ENCODE measurements around the gene TNS3.

The TNS3 gene

GRCh38 chr7:47452715-47453092 lies 129.2 kb downstream of the TNS3 start:
- ChIA-PET CTCF (interaction anchor here (1.0 to 2.5 kb wide), 4 partner anchors 10 to 32 kb away, joined by 3 to 7 read pairs (median 6); no protein-coding TSS in a partner anchor), POLR2A (no interaction called here)
- DNase-seq, result no peak
- WGBS (ENCODE audit: insufficient coverage), result 98% methylated on average over 10 of the region's 11 CpGs
- no peaks in the 10 kb centered on the region for H3K9me3 ChIP-seq (ENCODE audit: control extremely low read depth in 1 of 5, control insufficient read depth in 4 of 5, insufficient read depth in 2 of 5, low read depth in 1 of 5, low read length in 4 of 5)
- peaks cover 0 to 36% (median 28%) of the 10 kb centered on the region in 4 experiments for H3K4me1 ChIP-seq (ENCODE audit: control extremely low read depth in 1 of 4, control insufficient read depth in 4 of 4, insufficient read depth in 4 of 4, low read length in 3 of 4)
- H3K4me3 ChIP-seq (ENCODE audit: control insufficient read depth in 1 of 7, extremely low read depth in 1 of 7, insufficient read depth in 4 of 7, low read depth in 2 of 7, low read length in 6 of 7), result peak overlapping the region in 1 of 7 experiments; percentile 54
- H3K27me3 ChIP-seq (replicated peaks in 2 of 5; ENCODE audit: control insufficient read depth in 4 of 5, insufficient read depth in 5 of 5, low read length in 4 of 5), result no peaks in the 10 kb centered on the region
- peaks cover 0 to 15% (median 4%) of the 10 kb centered on the region in 4 experiments for H3K36me3 ChIP-seq (ENCODE audit: control insufficient read depth in 4 of 4, insufficient read depth in 4 of 4, low read length in 3 of 4)
- no peak overlapping the region for H3K27ac ChIP-seq (ENCODE audit: insufficient read depth in 1 of 2, low read depth in 1 of 2, low read length in 2 of 2, poor library complexity in 1 of 2, severe bottlenecking in 2 of 2)

- no peaks in the 10 kb centered on the region for H3K9me3 ChIP-seq (ENCODE audit: control extremely low read depth in 1 of 5, control insufficient read depth in 4 of 5, insufficient read depth in 2 of 5, low read depth in 1 of 5, low read length in 4 of 5)
- no peak overlapping the region for H3K27ac ChIP-seq (ENCODE audit: insufficient read depth in 1 of 2, low read depth in 1 of 2, low read length in 2 of 2, poor library complexity in 1 of 2, severe bottlenecking in 2 of 2)
- ChIA-PET CTCF (interaction anchor here (1.0 to 2.5 kb wide), 3 partner anchors 12 to 32 kb away, joined by 3 to 7 read pairs (median 7); no protein-coding TSS in a partner anchor), POLR2A (no interaction called here)
- 100% methylated on average over 1 of the region's 3 CpGs for WGBS (ENCODE audit: insufficient coverage)
- peaks cover 0 to 36% (median 28%) of the 10 kb centered on the region in 4 experiments for H3K4me1 ChIP-seq (ENCODE audit: control extremely low read depth in 1 of 4, control insufficient read depth in 4 of 4, insufficient read depth in 4 of 4, low read length in 3 of 4)
- no peak overlapping the region for H3K4me3 ChIP-seq (ENCODE audit: control insufficient read depth in 1 of 7, extremely low read depth in 1 of 7, insufficient read depth in 4 of 7, low read depth in 2 of 7, low read length in 6 of 7)
- H3K36me3 ChIP-seq (ENCODE audit: control insufficient read depth in 4 of 4, insufficient read depth in 4 of 4, low read length in 3 of 4), result peaks cover 0 to 15% (median 6%) of the 10 kb centered on the region in 4 experiments
- DNase-seq, result no peak
- no peaks in the 10 kb centered on the region for H3K27me3 ChIP-seq (replicated peaks in 2 of 5; ENCODE audit: control insufficient read depth in 4 of 5, insufficient read depth in 5 of 5, low read length in 4 of 5)
These were observed 129.6 kb downstream of the TNS3 start for GRCh38 chr7:47452295-47452694.

- ChIA-PET CTCF (interaction anchor here (1.0 to 2.5 kb wide), 3 partner anchors 12 to 33 kb away, joined by 3 to 7 read pairs (median 7); no protein-coding TSS in a partner anchor), POLR2A (no interaction called here)
- Histone ChIP-seq H3K27ac (ENCODE audit: insufficient read depth in 1 of 2, low read depth in 1 of 2, low read length in 2 of 2, poor library complexity in 1 of 2, severe bottlenecking in 2 of 2) (no peak overlapping the region), H3K9me3 (ENCODE audit: control extremely low read depth in 1 of 5, control insufficient read depth in 4 of 5, insufficient read depth in 2 of 5, low read depth in 1 of 5, low read length in 4 of 5) (no peaks in the 10 kb centered on the region), H3K27me3 (replicated peaks in 2 of 5; ENCODE audit: control insufficient read depth in 4 of 5, insufficient read depth in 5 of 5, low read length in 4 of 5) (no peaks in the 10 kb centered on the region), H3K4me1 (ENCODE audit: control extremely low read depth in 1 of 4, control insufficient read depth in 4 of 4, insufficient read depth in 4 of 4, low read length in 3 of 4) (peaks cover 0 to 38% (median 28%) of the 10 kb centered on the region in 4 experiments), H3K4me3 (ENCODE audit: control insufficient read depth in 1 of 7, extremely low read depth in 1 of 7, insufficient read depth in 4 of 7, low read depth in 2 of 7, low read length in 6 of 7) (no peak overlapping the region), H3K36me3 (ENCODE audit: control insufficient read depth in 4 of 4, insufficient read depth in 4 of 4, low read length in 3 of 4) (peaks cover 0 to 15% (median 6%) of the 10 kb centered on the region in 4 experiments)
- 92% methylated on average over 3 of the region's 3 CpGs for WGBS (ENCODE audit: insufficient coverage)
- DNase-seq, result no peak
These were observed 130.1 kb downstream of the TNS3 start for GRCh38 chr7:47451851-47452205.

GRCh38 chr7:47449810-47450590 lies 131.9 kb downstream of the TNS3 start:
- ChIA-PET POLR2A (no interaction called here), CTCF (interaction anchor here (0.9 to 1.1 kb wide), 3 partner anchors 45 to 369 kb away, joined by 3 read pairs; no protein-coding TSS in a partner anchor)
- peaks cover 0 to 50% (median 25%) of the 10 kb centered on the region in 4 experiments for H3K4me1 ChIP-seq (ENCODE audit: control extremely low read depth in 1 of 4, control insufficient read depth in 4 of 4, insufficient read depth in 4 of 4, low read length in 3 of 4)
- H3K36me3 ChIP-seq (ENCODE audit: control insufficient read depth in 4 of 4, insufficient read depth in 4 of 4, low read length in 3 of 4), result peaks cover 0 to 9% (median 4%) of the 10 kb centered on the region in 4 experiments
- H3K9me3 ChIP-seq (ENCODE audit: control extremely low read depth in 1 of 5, control insufficient read depth in 4 of 5, insufficient read depth in 2 of 5, low read depth in 1 of 5, low read length in 4 of 5), result no peaks in the 10 kb centered on the region
- no peak for DNase-seq
- no peak overlapping the region for H3K4me3 ChIP-seq (ENCODE audit: control insufficient read depth in 1 of 7, extremely low read depth in 1 of 7, insufficient read depth in 4 of 7, low read depth in 2 of 7, low read length in 6 of 7)
- H3K27ac ChIP-seq (ENCODE audit: insufficient read depth in 1 of 2, low read depth in 1 of 2, low read length in 2 of 2, poor library complexity in 1 of 2, severe bottlenecking in 2 of 2), result peak overlapping the region in 1 of 2 experiments; percentile 6
- 91% methylated on average over 8 of the region's 11 CpGs for WGBS (ENCODE audit: insufficient coverage)
- H3K27me3 ChIP-seq (replicated peaks in 2 of 5; ENCODE audit: control insufficient read depth in 4 of 5, insufficient read depth in 5 of 5, low read length in 4 of 5), result no peaks in the 10 kb centered on the region

GRCh38 chr7:47448971-47449370 lies 132.9 kb downstream of the TNS3 start:
- 96% methylated on average over 5 of the region's 9 CpGs for WGBS (ENCODE audit: insufficient coverage)
- Histone ChIP-seq H3K4me1 (ENCODE audit: control extremely low read depth in 1 of 4, control insufficient read depth in 4 of 4, insufficient read depth in 4 of 4, low read length in 3 of 4) (peaks cover 0 to 42% (median 15%) of the 10 kb centered on the region in 4 experiments), H3K27ac (ENCODE audit: insufficient read depth in 1 of 2, low read depth in 1 of 2, low read length in 2 of 2, poor library complexity in 1 of 2, severe bottlenecking in 2 of 2) (no peak overlapping the region), H3K9me3 (ENCODE audit: control extremely low read depth in 1 of 5, control insufficient read depth in 4 of 5, insufficient read depth in 2 of 5, low read depth in 1 of 5, low read length in 4 of 5) (no peaks in the 10 kb centered on the region), H3K4me3 (ENCODE audit: control insufficient read depth in 1 of 7, extremely low read depth in 1 of 7, insufficient read depth in 4 of 7, low read depth in 2 of 7, low read length in 6 of 7) (no peak overlapping the region), H3K36me3 (ENCODE audit: control insufficient read depth in 4 of 4, insufficient read depth in 4 of 4, low read length in 3 of 4) (peaks cover 0 to 12% (median 4%) of the 10 kb centered on the region in 4 experiments), H3K27me3 (replicated peaks in 2 of 5; ENCODE audit: control insufficient read depth in 4 of 5, insufficient read depth in 5 of 5, low read length in 4 of 5) (no peaks in the 10 kb centered on the region)
- DNase-seq, result no peak
- ChIA-PET CTCF (no interaction called here), POLR2A (no interaction called here)

GRCh38 chr7:47447621-47448349 lies 134.1 kb downstream of the TNS3 start:
- CTCF ChIA-PET, result interaction anchor here (0.6 kb wide), 1 partner anchor 49 kb away, joined by 3 read pairs; no protein-coding TSS in a partner anchor

More at GRCh38 chr7:47447621-47448349, 134.1 kb downstream of the TNS3 start:
- WGBS (ENCODE audit: insufficient coverage), result 98% methylated on average over 12 of the region's 12 CpGs
- H3K27ac ChIP-seq (ENCODE audit: insufficient read depth in 1 of 2, low read depth in 1 of 2, low read length in 2 of 2, poor library complexity in 1 of 2, severe bottlenecking in 2 of 2), result no peak overlapping the region
- H3K4me3 ChIP-seq (ENCODE audit: control insufficient read depth in 1 of 7, extremely low read depth in 1 of 7, insufficient read depth in 4 of 7, low read depth in 2 of 7, low read length in 6 of 7), result no peak overlapping the region
- peaks cover 0 to 30% (median 3%) of the 10 kb centered on the region in 4 experiments for H3K4me1 ChIP-seq (ENCODE audit: control extremely low read depth in 1 of 4, control insufficient read depth in 4 of 4, insufficient read depth in 4 of 4, low read length in 3 of 4)
- no peaks in the 10 kb centered on the region for H3K27me3 ChIP-seq (replicated peaks in 2 of 5; ENCODE audit: control insufficient read depth in 4 of 5, insufficient read depth in 5 of 5, low read length in 4 of 5)
- DNase-seq, result no peak
- H3K36me3 ChIP-seq (ENCODE audit: control insufficient read depth in 4 of 4, insufficient read depth in 4 of 4, low read length in 3 of 4), result peaks cover 0 to 13% (median 4%) of the 10 kb centered on the region in 4 experiments
- H3K9me3 ChIP-seq (ENCODE audit: control extremely low read depth in 1 of 5, control insufficient read depth in 4 of 5, insufficient read depth in 2 of 5, low read depth in 1 of 5, low read length in 4 of 5), result no peaks in the 10 kb centered on the region
- POLR2A ChIA-PET, result no interaction called here
